ELR (cell line): ENCODE results near the gene IP6K3.

ENCODE experiments used
- DNase-seq: peaks from one replicate; pipeline ENCODE4 v3.0.0-alpha.2; 2015; ENCODE audit warnings: low read depth

Gene IP6K3, protein sequence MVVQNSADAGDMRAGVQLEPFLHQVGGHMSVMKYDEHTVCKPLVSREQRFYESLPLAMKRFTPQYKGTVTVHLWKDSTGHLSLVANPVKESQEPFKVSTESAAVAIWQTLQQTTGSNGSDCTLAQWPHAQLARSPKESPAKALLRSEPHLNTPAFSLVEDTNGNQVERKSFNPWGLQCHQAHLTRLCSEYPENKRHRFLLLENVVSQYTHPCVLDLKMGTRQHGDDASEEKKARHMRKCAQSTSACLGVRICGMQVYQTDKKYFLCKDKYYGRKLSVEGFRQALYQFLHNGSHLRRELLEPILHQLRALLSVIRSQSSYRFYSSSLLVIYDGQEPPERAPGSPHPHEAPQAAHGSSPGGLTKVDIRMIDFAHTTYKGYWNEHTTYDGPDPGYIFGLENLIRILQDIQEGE

DNA sequence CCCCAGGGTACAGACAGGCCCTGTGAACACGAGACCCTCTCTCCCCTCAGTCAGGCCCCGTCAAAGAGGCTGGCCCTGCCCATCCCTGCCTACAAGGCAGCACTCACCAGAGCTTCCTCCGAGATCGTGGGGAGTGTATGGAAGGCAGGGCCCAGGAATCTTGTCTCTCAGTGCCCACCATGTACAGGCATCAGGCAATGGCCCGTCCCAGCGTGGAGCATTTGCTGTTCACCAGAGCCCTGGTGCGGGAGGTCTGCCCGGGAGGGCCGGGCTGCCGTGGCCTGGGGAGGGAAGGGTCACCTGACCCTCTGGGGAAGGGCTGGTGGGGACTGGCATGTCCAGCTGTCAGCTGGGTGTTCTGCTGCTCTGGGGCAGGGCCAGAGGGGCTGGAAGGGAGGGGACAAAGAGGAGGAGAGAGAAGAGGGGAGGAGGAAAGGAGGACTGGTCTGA lies at the start of gene IP6K3:
Gene IP6K3 (minus strand): TSS at position 255 of the 450 bp plus-strand sequence. CDS start 11,429 bp downstream, outside the sequence.
- DNase-seq: no peak

- no peak for DNase-seq
Observed at GRCh38 chr6:33794910-33795623, 48.4 kb upstream of the IP6K3 start.

GRCh38 chr6:33792981-33793380 lies 46.3 kb upstream of the IP6K3 start:
- no peak for DNase-seq

DNA sequence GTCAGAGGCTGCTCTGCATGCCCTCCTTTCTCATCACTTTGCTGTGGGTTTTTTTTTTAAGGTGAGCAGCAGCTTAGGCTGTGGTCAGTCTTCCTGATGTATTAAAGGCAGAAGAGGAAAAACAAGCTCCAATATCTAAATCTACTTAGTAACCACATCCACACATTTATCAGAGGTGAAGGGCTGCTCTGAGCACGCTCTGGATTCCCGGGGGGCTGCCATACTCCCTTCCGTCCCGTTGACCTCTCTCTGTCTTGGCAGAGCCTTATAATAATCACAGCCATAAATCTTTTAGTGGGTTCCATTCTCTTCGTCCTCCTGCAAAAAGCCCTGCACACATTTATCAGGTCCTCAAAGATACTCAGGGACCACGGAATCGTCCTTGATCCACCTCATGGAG lies 44.9 kb upstream of the IP6K3 start:
- no peak for DNase-seq

DNA sequence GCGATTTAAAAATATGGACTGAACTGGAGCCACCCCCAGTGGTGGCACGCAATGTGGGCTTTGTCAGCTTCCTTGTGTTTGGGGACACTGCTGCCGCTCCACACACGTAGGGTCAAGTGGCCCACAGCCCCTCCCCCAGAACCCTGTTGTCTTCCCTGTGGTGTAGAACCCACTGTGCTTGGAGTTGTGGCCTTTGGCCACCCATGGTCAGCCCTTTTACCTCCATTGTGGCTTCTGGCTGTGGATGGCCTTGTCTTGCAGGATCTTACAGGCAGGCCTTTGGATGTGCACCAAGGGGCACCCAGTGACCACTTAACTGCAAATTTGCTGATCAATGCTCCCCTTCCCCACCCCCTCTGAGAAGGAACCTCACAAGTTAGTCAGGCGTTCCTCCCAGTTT lies 44.2 kb upstream of the IP6K3 start:
- no peak for DNase-seq

DNA sequence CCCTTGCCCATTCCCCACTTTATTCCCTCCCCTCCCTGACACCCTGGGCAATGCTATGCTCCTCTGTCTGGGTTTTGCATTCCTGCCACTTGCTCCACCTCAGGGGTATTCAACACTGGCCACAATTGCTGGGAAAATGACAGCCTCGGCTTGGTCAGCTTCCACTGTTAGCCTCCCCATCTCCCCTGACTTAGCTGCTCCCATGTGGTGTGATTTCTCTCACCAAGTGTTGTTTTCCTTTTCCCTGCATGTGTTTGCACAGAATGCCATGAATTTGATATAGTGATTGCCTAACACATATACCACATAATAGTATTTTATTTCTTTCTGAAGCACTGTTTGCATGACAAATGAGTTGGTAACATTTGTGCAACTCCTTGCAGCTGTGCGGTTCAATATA lies 43.7 kb upstream of the IP6K3 start:
- DNase-seq: no peak

DNA sequence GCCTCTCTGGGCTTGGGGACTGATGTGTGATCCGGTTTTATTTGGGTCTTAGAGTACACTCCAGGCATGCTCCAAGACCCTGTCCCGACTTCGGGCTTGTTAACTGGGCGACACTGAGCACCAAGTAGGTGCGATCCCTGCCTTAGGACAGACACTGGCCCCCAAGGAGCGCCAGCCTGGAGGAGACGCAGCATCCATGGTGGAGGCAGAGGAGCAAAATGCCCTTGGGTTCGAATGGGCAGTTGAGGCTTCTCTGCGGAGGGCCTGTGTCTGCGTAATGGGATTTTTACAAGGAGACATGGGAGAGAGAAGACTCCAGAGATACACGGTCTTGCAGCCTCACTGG lies 42.8 kb upstream of the IP6K3 start:
- no peak for DNase-seq

DNA sequence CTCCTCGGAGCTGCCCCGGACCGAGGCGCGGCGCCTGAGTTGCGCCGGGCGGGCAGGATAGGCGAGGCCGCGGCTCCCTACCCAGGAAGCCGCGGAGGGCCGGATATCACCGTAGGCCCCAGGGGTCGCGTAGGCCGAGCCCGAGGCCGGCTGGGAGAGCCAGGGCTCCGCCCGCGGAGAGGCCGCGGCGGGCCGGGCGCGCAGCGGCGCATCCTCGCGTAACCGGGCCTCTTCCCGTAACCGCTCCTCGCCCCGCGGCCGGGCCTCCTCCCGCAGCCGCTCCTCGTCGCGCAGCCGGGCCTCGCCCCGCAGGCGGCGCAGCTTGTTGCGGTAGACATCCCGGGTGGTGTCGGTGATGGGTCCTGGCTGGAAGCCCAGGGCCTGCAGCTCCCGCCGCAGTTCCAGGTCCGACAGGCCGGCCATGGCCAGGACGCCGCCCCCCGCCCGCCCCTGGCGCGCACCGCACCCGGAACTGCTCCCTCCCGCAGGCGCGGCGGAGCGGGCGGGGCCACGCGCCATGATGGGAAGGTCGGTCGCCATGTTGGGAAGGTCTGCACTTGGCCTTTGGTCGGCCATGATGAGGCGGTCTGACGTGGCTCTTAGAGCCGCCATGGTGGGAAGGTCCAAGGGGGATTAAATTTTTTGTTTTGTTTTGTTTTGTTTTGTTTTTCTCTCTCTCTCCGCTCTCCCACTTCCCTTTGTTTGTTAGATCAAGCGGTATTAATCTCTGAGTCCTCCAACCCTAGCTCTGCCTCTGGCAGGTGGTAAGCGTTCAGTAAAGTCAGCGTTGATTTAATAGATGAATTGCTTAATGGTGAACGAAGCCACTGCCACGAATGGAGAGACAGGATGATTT lies 42.2 kb upstream of the IP6K3 start, which contains the start of gene LEMD2:
Gene LEMD2 (minus strand): TSS at position 437 of the 856 bp plus-strand sequence. CDS start 14 bp downstream, at position 423.
- peak; percentile 92 for DNase-seq

DNA sequence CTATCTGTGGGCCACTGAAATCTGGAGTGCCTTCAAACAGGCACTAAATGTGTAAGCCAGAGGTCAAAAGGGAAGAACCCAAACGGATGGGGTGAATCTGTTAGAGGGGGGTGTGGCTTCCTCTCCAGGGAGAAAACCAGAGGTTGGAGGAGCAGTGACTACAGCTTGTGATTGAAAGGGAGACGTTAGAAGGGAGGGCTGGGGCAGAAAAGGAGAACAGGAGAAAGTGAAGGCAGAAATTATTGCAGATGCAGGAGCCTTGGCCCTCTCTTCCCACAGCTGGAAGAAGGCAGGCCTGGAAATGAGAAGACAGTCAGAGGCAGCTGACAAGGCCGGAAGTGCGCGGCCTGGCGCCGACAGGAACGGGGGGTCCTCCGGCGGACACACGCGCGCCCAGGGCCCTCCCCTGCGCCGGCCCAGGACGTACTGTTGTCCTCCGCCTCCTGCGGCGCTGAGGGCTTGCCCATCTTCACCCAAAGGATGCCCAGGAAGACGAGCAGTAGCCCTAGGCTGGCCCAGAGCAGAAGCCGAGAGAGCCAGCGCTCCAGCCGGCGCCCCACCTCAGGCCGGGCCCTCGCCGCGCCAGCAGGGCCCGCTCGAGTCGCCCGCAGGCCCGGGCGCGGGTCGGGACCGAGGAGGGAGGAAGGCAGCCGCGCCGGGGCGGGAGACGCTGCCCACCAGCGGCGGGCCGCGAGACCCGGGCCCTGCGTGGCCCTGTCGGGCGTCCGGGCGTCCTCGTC lies 41.4 kb upstream of the IP6K3 start:
- DNase-seq: peak; percentile 86

- peak; percentile 66 for DNase-seq
Observed at GRCh38 chr6:33787346-33787953, 40.7 kb upstream of the IP6K3 start.

DNA sequence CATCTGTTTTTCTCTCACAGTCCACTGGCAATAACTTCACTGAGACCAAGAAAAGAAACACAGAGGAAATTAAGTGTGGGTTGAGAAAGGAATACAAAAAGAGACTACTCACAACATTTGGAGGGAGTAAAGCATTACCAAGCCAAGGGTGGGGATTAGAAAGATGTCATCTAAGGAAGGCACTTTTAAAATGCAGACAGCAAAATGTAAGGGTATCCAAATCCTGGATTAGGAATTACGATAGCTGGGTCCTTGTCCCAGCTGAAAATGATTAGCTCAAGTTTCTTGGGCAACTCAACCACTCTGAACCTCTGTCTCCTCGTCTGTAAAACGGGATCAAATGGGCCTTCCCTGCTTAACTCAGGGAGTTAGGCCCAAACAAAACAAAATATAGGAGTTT lies 40.0 kb upstream of the IP6K3 start:
- DNase-seq: no peak

GRCh38 chr6:33785778-33786177 lies 39.1 kb upstream of the IP6K3 start:
- DNase-seq: peak; percentile 94

GRCh38 chr6:33784787-33785186 lies 38.1 kb upstream of the IP6K3 start:
- no peak for DNase-seq

GRCh38 chr6:33783781-33784520 lies 37.2 kb upstream of the IP6K3 start:
- DNase-seq: no peak

DNA sequence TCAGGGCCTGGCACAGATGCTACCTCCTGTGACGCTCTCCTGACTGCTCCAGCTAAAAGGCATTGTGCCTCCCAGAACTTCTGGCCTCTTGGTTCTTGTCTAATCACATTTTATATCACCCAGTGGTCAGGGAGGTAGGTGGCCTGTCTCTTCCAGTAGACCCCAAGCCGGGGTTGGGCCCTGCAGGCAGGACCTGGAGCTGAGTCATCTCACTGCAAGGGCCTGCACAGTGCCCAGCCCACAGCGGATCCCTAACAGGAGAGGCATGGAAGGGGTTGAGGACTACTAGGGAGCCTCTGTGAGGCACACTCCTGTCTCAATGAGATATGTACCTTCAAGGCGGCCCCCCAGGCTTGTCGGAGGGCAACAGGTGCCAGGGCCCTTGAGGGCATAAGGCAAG lies 35.9 kb upstream of the IP6K3 start:
- DNase-seq: peak; percentile 34

DNA sequence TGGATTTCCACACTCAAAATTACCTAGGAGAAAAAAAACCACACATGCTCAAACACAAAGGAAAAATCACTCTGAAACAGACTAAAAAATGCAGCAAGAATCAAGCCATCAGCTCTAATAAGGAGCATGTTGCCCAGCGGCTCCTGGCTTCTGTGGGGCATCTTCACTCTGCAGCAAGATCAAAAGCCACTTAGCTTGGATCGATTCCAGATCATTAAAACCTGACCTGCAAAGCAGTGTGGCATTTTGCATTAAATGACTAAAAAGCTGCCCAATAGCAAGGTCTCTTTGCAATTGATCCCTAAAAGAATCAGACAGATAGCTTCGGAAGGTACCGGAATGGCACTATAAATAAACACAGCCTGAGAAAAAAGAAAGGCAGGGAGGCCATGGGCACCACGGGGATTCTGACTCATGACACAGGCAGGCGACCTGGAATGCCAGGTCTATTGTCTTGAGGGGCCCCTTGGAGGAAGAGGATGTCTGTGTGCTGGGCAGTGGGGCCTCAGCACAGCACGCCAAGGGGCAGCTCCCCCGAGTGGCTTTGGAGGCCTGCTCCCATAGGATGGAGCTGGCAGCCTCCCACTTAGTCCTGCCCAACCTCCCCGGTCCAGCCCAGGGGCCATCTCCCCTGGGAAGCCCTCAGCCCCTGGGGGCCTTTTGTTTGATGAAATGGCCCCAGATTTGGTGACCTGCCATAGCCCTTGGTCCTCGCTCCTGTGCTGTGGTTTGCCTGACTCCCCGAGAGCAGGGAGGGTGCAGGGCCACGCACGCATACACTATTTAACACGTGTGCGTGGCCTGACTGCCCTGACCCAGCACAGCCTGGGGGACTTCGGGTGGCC lies 34.6 kb upstream of the IP6K3 start:
- peak; percentile 86 for DNase-seq

- no peak for DNase-seq
Observed at GRCh38 chr6:33779895-33780294, 33.2 kb upstream of the IP6K3 start.

- no peak for DNase-seq
Observed at GRCh38 chr6:33779290-33779689, 32.6 kb upstream of the IP6K3 start.

GRCh38 chr6:33778444-33779121 lies 31.9 kb upstream of the IP6K3 start:
- no peak for DNase-seq
